HG03469 (cell line): ENCODE measurements around the gene NGRN.

ENCODE experiments used
- ATAC-seq: cut with Tn5 transposase; IDR thresholded peaks from one replicate; pipeline ENCODE4 v1.9.1; 2021; ENCODE audit warnings: mild to moderate bottlenecking, moderate library complexity, moderate number of reproducible peaks; ENCODE audit not compliant: unreplicated experiment

NGRN gene

DNA sequence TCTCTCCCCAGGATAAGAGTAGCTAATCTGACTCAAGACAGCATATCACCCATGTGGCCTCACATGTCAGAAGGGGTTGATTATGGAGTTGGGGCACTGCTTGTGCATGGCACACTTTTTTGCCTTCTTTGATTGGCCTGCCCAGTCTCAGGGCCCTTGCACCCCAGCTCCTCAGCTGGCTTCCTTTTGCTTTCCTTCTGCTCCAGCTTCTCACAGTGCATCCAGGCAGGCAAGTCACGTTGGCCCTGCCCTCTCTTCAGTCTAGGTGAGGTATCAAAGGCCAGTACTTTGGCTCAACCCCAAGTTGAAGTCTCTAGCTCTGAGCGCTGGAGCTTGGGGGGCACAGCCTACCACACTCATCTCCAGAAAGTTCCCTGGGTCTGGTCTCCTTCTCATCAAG, 42.2 kb downstream of the NGRN start:
- no peak for ATAC-seq

DNA sequence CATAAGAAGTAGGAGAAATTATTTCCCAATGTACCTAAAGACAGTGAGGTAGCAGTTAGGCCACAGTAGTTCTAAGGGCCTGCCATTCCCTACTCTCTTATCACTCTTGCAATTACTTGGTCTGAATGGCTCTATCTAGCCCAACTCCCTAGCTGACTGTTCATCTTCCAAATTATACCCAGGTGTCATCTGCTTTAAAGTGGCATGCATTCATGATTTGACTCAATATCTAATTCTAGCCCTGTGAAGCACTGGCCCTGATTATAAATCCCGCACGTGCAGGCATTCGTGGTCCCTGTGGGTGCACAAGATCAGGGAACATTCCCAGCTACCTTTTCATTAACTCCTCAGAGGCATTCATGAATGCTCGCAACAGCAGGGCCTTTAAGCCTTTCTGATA, 43.5 kb downstream of the NGRN start:
- no peak for ATAC-seq

DNA sequence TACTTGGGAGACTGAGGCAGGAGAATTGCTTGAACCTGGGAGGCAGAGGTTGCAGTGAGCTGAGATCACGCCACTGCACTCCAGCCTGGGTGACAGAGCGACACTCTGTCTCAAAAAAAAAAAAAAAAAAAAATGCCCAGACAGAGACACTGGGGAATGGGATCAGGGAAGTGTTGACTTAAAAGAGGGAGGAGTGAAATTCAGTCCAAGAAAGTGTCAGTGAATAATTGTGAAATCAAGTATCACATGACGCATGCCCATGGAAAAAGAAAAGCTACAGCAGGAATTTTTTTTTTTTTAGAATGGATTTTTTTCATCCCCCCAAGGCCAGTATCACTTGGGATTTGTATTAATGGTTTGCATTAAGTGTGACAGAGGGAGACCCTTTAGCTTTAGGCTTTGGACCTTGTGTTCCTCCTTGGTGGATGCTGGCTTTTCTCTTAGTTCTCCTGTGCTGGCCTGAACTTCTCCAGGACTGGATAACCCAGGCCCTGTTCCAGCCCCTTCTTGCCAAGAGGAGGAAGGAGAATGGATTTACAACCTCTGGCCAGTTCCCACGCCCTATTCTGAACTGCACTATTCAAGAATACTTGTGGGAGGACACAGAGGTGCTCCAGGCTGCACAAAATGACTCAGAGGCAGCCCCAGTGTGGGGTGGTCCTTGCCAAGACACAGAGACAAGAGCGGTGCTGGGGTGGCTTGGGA, 50.0 kb downstream of the NGRN start:
- ATAC-seq, result no peak

DNA sequence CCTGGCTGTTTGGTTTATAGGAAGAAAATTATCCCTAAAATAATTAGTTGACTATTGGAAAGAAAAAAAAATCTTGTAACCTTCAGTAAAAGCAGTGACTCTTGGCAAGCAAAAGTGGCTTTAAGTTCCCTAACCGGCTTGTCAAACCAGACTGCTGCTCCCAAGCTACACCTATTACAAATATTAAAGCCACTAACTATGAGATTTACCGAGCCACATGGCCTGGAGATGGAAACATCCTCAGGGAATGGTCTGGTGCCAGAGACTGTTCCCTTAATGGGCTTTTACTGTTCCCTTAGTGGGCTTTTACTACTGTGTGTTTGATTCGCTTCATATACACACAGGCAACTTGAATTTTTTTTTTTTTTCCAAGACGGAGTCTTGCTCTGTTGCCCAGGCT, 50.7 kb downstream of the NGRN start:
- no peak for ATAC-seq

DNA sequence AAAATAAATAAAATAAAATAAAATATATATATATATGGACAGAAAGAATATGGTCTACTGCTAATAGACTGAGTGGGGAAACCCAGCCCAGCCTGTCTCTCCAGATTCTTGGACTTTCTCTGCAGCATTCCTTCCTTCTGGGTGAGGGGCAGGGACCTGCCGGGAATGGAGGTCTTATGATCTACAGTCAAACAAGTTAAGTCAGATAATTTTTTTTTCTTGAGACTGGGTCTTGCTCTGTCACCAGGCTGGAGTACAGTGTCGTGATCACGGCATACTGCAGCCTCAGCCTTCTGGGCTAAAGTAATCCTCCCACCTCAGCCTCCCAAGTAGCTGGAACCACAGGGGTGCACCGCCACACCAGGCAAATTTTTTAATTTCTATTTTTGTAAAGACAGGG, 53.1 kb downstream of the NGRN start:
- no peak for ATAC-seq

DNA sequence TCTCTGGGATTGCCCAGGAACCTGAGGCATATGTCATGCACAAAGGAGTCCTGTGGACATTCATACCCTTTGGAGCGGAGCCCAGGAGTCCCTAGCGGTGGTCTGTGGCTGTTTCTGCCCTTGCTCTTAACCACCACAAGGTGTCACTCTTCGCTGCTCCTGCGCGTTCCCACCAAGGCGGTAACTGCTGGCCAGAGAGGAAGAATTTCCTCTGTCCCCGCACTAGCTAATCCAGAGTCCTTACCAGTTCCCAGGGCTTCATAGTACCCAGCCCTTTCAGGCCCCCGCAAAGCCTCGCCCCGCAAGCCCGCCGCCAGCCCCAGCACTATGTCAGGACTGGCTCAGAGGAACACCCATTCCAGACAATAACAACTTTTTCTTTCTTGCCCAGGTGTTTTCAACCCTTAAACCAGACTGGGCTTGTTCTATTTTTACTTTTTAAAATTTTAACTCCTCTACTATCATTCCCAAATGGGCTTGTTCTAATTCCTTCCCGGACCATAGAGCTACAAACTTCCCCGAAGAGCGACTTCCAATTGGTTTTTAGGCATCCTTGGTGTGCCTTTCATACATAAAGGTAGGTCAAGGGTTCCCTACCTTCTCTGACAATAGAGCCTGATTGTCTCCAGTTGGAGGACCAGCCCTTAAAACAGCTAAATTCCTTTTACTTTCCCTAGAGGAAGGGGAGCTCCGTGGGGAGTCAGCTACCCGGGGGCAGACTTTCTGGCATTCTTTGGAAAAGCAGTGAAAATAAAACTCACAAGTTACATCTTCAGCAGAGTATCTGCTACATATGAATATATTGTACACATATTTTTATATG, 54.8 kb downstream of the NGRN start:
- no peak for ATAC-seq

DNA sequence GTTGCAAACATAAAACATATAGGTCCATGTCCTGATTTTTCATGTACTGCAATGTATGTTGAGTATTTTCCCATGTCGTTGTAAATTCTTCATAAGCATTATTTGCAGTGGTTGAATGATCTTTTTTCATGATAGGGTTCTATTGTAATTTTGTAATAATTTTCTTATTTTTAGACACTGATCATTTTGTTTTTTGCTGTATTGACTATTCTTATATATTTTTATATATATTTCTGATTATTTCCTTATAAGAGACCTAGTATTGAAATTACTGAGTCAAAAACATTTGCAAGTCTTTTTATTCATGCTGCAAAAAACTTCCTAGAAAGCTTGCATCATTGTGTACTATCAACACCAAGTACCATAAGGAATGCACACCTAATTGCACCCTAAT, 55.4 kb downstream of the NGRN start:
- ATAC-seq, result no peak
